ENCODE measurements around the gene DOCK1.

GRCh38 chr10:127020260-127020659, 115.0 kb downstream of the DOCK1 start:
- TF ChIP-seq EZH2 (IDR thresholded peaks at IDR 0.05; ENCODE audit: insufficient read depth, poor library complexity, severe bottlenecking) (no peak), EZH2phosphoT487 (IDR thresholded peaks at IDR 0.05; ENCODE audit: insufficient read depth, low read depth) (no peak)
